ENCODE measurements around the gene C6orf89. TPM values are rescaled to one million over a fixed set of nuclear protein-coding genes. Genes with fewer than 3 reads are reported as not detected.

The C6orf89 gene
- total RNA-seq, 1 experiment from 2014 or later: 32.9 TPM

DNA sequence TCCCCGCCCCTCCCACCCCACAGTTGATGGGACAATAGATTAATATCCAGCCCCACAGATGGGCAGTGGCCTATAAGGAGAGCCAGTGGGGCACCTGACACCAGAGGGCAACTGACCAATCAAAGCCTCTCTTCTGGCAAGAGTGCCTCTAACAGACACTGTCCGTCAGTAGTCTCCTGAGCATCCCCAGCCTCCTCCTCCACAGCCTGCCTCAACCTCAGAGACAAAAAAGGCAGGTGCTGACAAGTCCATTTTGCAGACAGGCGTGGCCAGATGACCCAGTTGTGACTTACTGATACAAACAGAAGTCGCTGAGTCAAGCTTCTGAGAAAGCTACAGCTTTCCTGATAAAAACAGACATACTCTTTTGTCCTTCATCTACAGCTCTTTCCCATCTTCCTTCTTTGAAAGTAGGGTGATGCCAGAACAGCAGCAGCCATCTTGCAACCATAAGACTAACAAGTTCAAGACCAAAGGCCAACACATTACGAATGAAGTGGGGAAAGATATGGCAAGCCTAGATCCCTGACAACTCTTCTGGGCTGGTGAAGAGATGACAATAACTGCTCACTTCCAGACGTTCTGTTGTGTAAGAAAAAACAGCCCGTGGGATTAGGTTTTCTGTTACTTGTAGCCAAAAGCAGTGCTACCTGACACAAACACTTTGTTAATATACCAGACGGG lies 23.4 kb upstream of the C6orf89 start:
- Histone ChIP-seq H3K9me2 (ENCODE audit: insufficient read depth) (no peaks in the 10 kb centered on the region), H3K4me2 (ENCODE audit: low read length) (no peak overlapping the region), H3K79me2 (ENCODE audit: insufficient read depth, low read length) (peaks cover 83% of the 10 kb centered on the region), H3K9ac (ENCODE audit: low read length) (no peak overlapping the region), H3K9me3 (ENCODE audit: control insufficient read depth in 1 of 2, insufficient read depth in 1 of 2, low read depth in 1 of 2, low read length in 2 of 2) (no peaks in the 10 kb centered on the region), H3K36me3 (ENCODE audit: control insufficient read depth in 1 of 2, insufficient read depth in 2 of 2, low read length in 2 of 2) (peaks cover 10 to 21% of the 10 kb centered on the region in 2 experiments; a peak in 2 of 4 replicates), H4K20me1 (ENCODE audit: insufficient read depth) (no peaks in the 10 kb centered on the region), H3K4me3 (replicated peaks in 1 of 2; ENCODE audit: low read depth in 1 of 2, low read length in 2 of 2) (no peak overlapping the region), H2AFZ (ENCODE audit: low read depth, low read length, poor library complexity, severe bottlenecking) (no peak overlapping the region), H3K4me1 (ENCODE audit: control insufficient read depth in 1 of 2, insufficient read depth in 2 of 2, low read length in 2 of 2) (peaks cover 0 to 3% of the 10 kb centered on the region in 2 experiments; a peak in 1 of 4 replicates), H3K27me3 (ENCODE audit: insufficient read depth, low read length) (no peaks in the 10 kb centered on the region), H3K27ac (ENCODE audit: low read depth, low read length) (no peak overlapping the region)
- CTCF ChIA-PET: no interaction called here
- POLR2A ChIA-PET: no interaction called here
- DNase-seq (ENCODE audit: low read depth, low spot score) (no peak), ATAC-seq (peak; percentile 64)
- intact Hi-C loops (cut with micrococcal nuclease): no loop called here
- TF ChIP-seq ELF1 (IDR thresholded peaks at IDR 0.05; ENCODE audit: borderline replicate concordance, low read depth) (no peak), YY1 (IDR thresholded peaks at IDR 0.05; ENCODE audit: extremely low read depth, insufficient replicate concordance, low read depth, low read length) (no peak), SIN3A (IDR thresholded peaks at IDR 0.05; ENCODE audit: low read depth) (no peak)
- RAD21 ChIA-PET (ENCODE audit: low non-redundant PET in 1 of 2, low total read pairs in 2 of 2, uncharacterized antibody in 2 of 2, unreplicated experiment in 2 of 2): no interaction called here
- BruUV-seq (replicated peaks): no TSS peak

DNA sequence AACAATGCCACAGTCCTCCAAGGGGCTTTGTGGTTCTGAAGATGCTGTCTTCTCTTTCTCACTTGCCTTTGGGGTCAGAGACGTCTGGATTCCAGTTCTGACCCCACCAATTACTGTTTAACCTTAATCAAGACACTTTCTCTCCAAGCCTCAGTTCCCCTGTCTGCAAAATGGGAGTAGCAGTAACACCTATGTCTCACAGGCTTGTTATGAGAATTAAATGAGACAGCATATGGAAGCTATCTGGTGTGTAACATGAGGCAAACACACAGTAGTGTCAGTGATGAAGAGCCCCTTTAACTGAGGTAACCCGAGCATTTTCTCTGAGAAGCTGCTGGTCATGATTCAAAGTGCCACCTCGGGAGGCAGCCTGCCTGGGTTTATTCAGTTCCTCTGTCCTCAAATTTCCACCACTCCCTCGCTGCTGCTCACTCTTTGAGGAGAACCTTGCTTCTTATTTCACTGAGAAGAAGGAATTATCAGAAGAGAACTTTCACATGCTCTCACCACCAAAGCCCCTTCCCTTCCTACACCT lies 22.8 kb upstream of the C6orf89 start:
- ChIA-PET CTCF (no interaction called here), RAD21 (ENCODE audit: low non-redundant PET in 1 of 2, low total read pairs in 2 of 2, uncharacterized antibody in 2 of 2, unreplicated experiment in 2 of 2) (no interaction called here), POLR2A (no interaction called here)
- Histone ChIP-seq H3K9me3 (ENCODE audit: control insufficient read depth in 1 of 2, insufficient read depth in 1 of 2, low read depth in 1 of 2, low read length in 2 of 2) (no peaks in the 10 kb centered on the region), H3K27me3 (ENCODE audit: insufficient read depth, low read length) (no peaks in the 10 kb centered on the region), H3K36me3 (ENCODE audit: control insufficient read depth in 1 of 2, insufficient read depth in 2 of 2, low read length in 2 of 2) (peaks cover 10 to 27% of the 10 kb centered on the region in 2 experiments; a peak in 2 of 4 replicates), H3K4me1 (ENCODE audit: control insufficient read depth in 1 of 2, insufficient read depth in 2 of 2, low read length in 2 of 2) (peaks cover 0 to 3% of the 10 kb centered on the region in 2 experiments; a peak in 1 of 4 replicates), H2AFZ (ENCODE audit: low read depth, low read length, poor library complexity, severe bottlenecking) (no peak overlapping the region), H3K79me2 (ENCODE audit: insufficient read depth, low read length) (peaks cover 85% of the 10 kb centered on the region), H3K4me3 (replicated peaks in 1 of 2; ENCODE audit: low read depth in 1 of 2, low read length in 2 of 2) (no peak overlapping the region), H3K27ac (ENCODE audit: low read depth, low read length) (no peak overlapping the region), H3K4me2 (ENCODE audit: low read length) (no peak overlapping the region), H3K9me2 (ENCODE audit: insufficient read depth) (no peaks in the 10 kb centered on the region), H3K9ac (ENCODE audit: low read length) (no peak overlapping the region), H4K20me1 (ENCODE audit: insufficient read depth) (no peaks in the 10 kb centered on the region)
- TF ChIP-seq YY1 (IDR thresholded peaks at IDR 0.05; ENCODE audit: extremely low read depth, insufficient replicate concordance, low read depth, low read length) (no peak), POLR2A (IDR thresholded peaks at IDR 0.05; ENCODE audit: borderline replicate concordance, extremely low read depth, insufficient read depth, insufficient read length) (no peak), CEBPB (IDR thresholded peaks at IDR 0.05; ENCODE audit: low read depth) (no peak), ZFX (IDR thresholded peaks at IDR 0.05) (no peak), EGR1 (IDR thresholded peaks at IDR 0.05; ENCODE audit: low read depth) (no peak), EZH2 (IDR thresholded peaks at IDR 0.05) (no peak)
- TF ChIP-seq, protein P1, sequence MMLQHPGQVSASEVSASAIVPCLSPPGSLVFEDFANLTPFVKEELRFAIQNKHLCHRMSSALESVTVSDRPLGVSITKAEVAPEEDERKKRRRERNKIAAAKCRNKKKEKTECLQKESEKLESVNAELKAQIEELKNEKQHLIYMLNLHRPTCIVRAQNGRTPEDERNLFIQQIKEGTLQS (IDR thresholded peaks at IDR 0.05): no peak
- TF ChIP-seq, protein P2, sequence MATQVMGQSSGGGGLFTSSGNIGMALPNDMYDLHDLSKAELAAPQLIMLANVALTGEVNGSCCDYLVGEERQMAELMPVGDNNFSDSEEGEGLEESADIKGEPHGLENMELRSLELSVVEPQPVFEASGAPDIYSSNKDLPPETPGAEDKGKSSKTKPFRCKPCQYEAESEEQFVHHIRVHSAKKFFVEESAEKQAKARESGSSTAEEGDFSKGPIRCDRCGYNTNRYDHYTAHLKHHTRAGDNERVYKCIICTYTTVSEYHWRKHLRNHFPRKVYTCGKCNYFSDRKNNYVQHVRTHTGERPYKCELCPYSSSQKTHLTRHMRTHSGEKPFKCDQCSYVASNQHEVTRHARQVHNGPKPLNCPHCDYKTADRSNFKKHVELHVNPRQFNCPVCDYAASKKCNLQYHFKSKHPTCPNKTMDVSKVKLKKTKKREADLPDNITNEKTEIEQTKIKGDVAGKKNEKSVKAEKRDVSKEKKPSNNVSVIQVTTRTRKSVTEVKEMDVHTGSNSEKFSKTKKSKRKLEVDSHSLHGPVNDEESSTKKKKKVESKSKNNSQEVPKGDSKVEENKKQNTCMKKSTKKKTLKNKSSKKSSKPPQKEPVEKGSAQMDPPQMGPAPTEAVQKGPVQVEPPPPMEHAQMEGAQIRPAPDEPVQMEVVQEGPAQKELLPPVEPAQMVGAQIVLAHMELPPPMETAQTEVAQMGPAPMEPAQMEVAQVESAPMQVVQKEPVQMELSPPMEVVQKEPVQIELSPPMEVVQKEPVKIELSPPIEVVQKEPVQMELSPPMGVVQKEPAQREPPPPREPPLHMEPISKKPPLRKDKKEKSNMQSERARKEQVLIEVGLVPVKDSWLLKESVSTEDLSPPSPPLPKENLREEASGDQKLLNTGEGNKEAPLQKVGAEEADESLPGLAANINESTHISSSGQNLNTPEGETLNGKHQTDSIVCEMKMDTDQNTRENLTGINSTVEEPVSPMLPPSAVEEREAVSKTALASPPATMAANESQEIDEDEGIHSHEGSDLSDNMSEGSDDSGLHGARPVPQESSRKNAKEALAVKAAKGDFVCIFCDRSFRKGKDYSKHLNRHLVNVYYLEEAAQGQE (IDR thresholded peaks at IDR 0.05; ENCODE audit: low read depth): no peak
- DNase-seq (ENCODE audit: low read depth, low spot score) (no peak), ATAC-seq (no peak)
- intact Hi-C loops (cut with micrococcal nuclease): no loop called here
- no TSS peak for BruUV-seq (replicated peaks)

Data from HCT116 (cell line).